HepG2 (cell line): ENCODE results near the gene DDX20. TPM values are rescaled to one million over a fixed set of nuclear protein-coding genes. Genes with fewer than 3 reads are reported as not detected.
A peak's percentile ranks its signal among the peaks of the same experiment; 100 is the strongest.

Experiments used
- AKNA ChIP-seq: sonication (generic); formaldehyde crosslinking; IDR thresholded peaks from 2 replicates; pipeline ENCODE4 v1.4.0; 2020; ENCODE audit warnings: missing genetic modification reagents, borderline replicate concordance
- CENPBD1 ChIP-seq: sonication (generic); formaldehyde crosslinking; IDR thresholded peaks from 2 replicates; pipeline ENCODE4 v1.8.0; 2022; ENCODE audit warnings: missing genetic modification reagents, low read depth, mild to moderate bottlenecking, borderline replicate concordance
- FLYWCH1 ChIP-seq: sonication (generic); formaldehyde crosslinking; IDR thresholded peaks from 2 replicates; pipeline ENCODE4 v1.8.1; 2023; ENCODE audit warnings: mild to moderate bottlenecking, missing genetic modification reagents
- HHEX ChIP-seq: IDR thresholded peaks from 2 replicates; pipeline ENCODE4 v1.6.1; 2016; ENCODE audit warnings: control low read depth
- IRF2 ChIP-seq: IDR thresholded peaks from 2 replicates; pipeline ENCODE4 v1.6.1; 2018; ENCODE audit warnings: missing genetic modification reagents, missing compliant biosample characterization
- KDM2A ChIP-seq: sonication (generic); formaldehyde crosslinking; IDR thresholded peaks from 2 replicates; pipeline ENCODE4 v1.4.0; 2020; ENCODE audit warnings: low read depth, missing genetic modification reagents, borderline replicate concordance
- MZF1 ChIP-seq: sonication (generic); formaldehyde crosslinking; IDR thresholded peaks from 2 replicates; pipeline ENCODE4 v1.8.1; 2023; ENCODE audit warnings: mild to moderate bottlenecking, missing genetic modification reagents, borderline replicate concordance
- NFRKB ChIP-seq: fragments of 450-650 bp; IDR thresholded peaks from 2 replicates; pipeline ENCODE4 v1.6.1; 2017
- RFX5 ChIP-seq: IDR thresholded peaks from 2 replicates; pipeline ENCODE4 v1.6.1; 2011; ENCODE audit warnings: low read depth, low read length, improper control_type of control experiment
- SAP130 ChIP-seq: IDR thresholded peaks from 2 replicates; pipeline ENCODE4 v1.6.1; 2016; ENCODE audit warnings: low read depth
- TEAD3 ChIP-seq: optimal IDR thresholded peaks from 2 replicates; pipeline ENCODE3; 2016; ENCODE audit warnings: borderline replicate concordance
- ZNF292 ChIP-seq: sonication (generic); formaldehyde crosslinking; IDR thresholded peaks from 2 replicates; pipeline ENCODE4 v1.8.1; 2022; ENCODE audit warnings: mild to moderate bottlenecking, low read depth, missing genetic modification reagents, borderline replicate concordance
- ZNF468 ChIP-seq: sonication (generic); formaldehyde crosslinking; IDR thresholded peaks from 2 replicates; pipeline ENCODE4 v1.8.0; 2022; ENCODE audit warnings: mild to moderate bottlenecking, moderate library complexity, missing genetic modification reagents
- ZNF569 ChIP-seq: sonication (generic); formaldehyde crosslinking; IDR thresholded peaks from 2 replicates; pipeline ENCODE4 v1.5.0; 2020; ENCODE audit warnings: mild to moderate bottlenecking, missing genetic modification reagents, moderate library complexity, borderline replicate concordance
- ZNF672 ChIP-seq: sonication (generic); formaldehyde crosslinking; IDR thresholded peaks from 2 replicates; pipeline ENCODE4 v1.8.1; 2022; ENCODE audit warnings: missing genetic modification reagents
- ZNF749 ChIP-seq: sonication (generic); formaldehyde crosslinking; IDR thresholded peaks from 2 replicates; pipeline ENCODE4 v1.8.0; 2022; ENCODE audit warnings: mild to moderate bottlenecking, missing genetic modification reagents, moderate library complexity, borderline replicate concordance
- ZSCAN20 ChIP-seq: sonication (generic); formaldehyde crosslinking; IDR thresholded peaks from 2 replicates; pipeline ENCODE4 v1.4.0; 2020; ENCODE audit warnings: missing genetic modification reagents, mild to moderate bottlenecking, borderline replicate concordance
- polyA plus RNA-seq, 8 experiments: library from polyadenylated mRNA; depleted of rRNA in 3 of 8; stranded (reverse) in 7 of 8; unstranded in 1 of 8; fragments of >200 nt; fragmentation: Illumina TruSeq in 4 of 8; extraction: Trizol in 4 of 8; gene quantifications; 2 replicates each; pipeline versions ENCODE4 v1.2.1 to v1.2.3, GENCODE V29; 2011 to 2016; ENCODE audit warnings: low read depth in 4 of 8, missing spikeins in 1 of 8, mixed read lengths in 1 of 8; ENCODE audit not compliant: insufficient read depth in 1 of 8
- total RNA-seq, 5 experiments: library from RNA; depleted of rRNA; stranded (reverse); fragments of >200 nt; fragmentation: Illumina TruSeq; extraction: Trizol; gene quantifications; 2 replicates each; pipeline ENCODE4 v1.2.3, GENCODE V29; 2016; ENCODE audit warnings: low read depth in 1 of 5
- TF ChIP-seq, protein P1 (sequence below): sonication (generic); formaldehyde crosslinking; IDR thresholded peaks from 2 replicates; pipeline ENCODE4 v1.4.0; 2020; ENCODE audit warnings: missing genetic modification reagents
- TF ChIP-seq, protein P2 (sequence below): sonication (generic); formaldehyde crosslinking; conservative IDR thresholded peaks from 2 replicates; pipeline ENCODE4 v1.4.0; 2020; ENCODE audit warnings: missing genetic modification reagents
- TF ChIP-seq, protein P3 (sequence below): IDR thresholded peaks from 2 replicates; pipeline ENCODE4 v1.6.1; 2016; ENCODE audit warnings: missing genetic modification reagents, missing compliant biosample characterization

The DDX20 gene
- total and polyA plus RNA-seq, 2 of the 13 experiments (the other 11 are each of a cell fraction or from before 2014, with no cell fraction given), result 4.0 to 14.3 TPM

DNA sequence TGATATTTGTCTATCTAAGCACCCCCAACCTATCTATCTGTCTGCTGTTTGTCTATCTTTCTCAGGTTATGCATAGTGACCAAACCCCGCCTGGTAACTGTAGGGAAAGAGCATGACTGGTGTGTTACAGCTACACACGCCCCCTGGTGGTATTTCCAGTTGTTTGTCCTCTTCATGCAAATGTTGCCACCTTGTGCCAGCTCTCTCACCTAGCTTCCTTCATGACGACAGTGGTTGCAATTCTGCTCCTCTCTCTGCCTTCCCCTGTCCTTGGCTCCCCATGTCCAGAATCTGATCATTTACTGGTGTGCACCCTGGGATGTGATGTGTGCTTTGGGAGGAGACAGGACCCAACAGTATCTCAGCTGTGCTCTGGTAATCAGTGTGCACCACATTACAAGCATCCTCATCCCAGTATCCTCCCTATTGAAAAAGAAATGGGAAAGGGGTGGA is 8.4 kb upstream of the DDX20 start (continued):
- TF ChIP-seq, protein P1, sequence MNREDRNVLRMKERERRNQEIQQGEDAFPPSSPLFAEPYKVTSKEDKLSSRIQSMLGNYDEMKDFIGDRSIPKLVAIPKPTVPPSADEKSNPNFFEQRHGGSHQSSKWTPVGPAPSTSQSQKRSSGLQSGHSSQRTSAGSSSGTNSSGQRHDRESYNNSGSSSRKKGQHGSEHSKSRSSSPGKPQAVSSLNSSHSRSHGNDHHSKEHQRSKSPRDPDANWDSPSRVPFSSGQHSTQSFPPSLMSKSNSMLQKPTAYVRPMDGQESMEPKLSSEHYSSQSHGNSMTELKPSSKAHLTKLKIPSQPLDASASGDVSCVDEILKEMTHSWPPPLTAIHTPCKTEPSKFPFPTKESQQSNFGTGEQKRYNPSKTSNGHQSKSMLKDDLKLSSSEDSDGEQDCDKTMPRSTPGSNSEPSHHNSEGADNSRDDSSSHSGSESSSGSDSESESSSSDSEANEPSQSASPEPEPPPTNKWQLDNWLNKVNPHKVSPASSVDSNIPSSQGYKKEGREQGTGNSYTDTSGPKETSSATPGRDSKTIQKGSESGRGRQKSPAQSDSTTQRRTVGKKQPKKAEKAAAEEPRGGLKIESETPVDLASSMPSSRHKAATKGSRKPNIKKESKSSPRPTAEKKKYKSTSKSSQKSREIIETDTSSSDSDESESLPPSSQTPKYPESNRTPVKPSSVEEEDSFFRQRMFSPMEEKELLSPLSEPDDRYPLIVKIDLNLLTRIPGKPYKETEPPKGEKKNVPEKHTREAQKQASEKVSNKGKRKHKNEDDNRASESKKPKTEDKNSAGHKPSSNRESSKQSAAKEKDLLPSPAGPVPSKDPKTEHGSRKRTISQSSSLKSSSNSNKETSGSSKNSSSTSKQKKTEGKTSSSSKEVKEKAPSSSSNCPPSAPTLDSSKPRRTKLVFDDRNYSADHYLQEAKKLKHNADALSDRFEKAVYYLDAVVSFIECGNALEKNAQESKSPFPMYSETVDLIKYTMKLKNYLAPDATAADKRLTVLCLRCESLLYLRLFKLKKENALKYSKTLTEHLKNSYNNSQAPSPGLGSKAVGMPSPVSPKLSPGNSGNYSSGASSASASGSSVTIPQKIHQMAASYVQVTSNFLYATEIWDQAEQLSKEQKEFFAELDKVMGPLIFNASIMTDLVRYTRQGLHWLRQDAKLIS (CRISPR knock-in tag), result no peak
- no peak for TF ChIP-seq FLYWCH1 (CRISPR knock-in tag)
- TF ChIP-seq ZNF292 (CRISPR knock-in tag), result no peak
- TF ChIP-seq, protein P2, sequence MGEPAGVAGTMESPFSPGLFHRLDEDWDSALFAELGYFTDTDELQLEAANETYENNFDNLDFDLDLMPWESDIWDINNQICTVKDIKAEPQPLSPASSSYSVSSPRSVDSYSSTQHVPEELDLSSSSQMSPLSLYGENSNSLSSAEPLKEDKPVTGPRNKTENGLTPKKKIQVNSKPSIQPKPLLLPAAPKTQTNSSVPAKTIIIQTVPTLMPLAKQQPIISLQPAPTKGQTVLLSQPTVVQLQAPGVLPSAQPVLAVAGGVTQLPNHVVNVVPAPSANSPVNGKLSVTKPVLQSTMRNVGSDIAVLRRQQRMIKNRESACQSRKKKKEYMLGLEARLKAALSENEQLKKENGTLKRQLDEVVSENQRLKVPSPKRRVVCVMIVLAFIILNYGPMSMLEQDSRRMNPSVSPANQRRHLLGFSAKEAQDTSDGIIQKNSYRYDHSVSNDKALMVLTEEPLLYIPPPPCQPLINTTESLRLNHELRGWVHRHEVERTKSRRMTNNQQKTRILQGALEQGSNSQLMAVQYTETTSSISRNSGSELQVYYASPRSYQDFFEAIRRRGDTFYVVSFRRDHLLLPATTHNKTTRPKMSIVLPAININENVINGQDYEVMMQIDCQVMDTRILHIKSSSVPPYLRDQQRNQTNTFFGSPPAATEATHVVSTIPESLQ, result no peak
- no peak for TF ChIP-seq ZSCAN20
- TF ChIP-seq HHEX (CRISPR knock-in tag), result no peak
- TF ChIP-seq ZNF672 (CRISPR knock-in tag), result no peak
- TF ChIP-seq AKNA (CRISPR knock-in tag), result no peak
- TF ChIP-seq RFX5, result no peak
- no peak for TF ChIP-seq ZNF468 (CRISPR knock-in tag)
- no peak for TF ChIP-seq MZF1
- TF ChIP-seq NFRKB, result no peak
- TF ChIP-seq, protein P3, sequence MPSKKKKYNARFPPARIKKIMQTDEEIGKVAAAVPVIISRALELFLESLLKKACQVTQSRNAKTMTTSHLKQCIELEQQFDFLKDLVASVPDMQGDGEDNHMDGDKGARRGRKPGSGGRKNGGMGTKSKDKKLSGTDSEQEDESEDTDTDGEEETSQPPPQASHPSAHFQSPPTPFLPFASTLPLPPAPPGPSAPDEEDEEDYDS (CRISPR knock-in tag), result no peak
- TF ChIP-seq TEAD3 (CRISPR knock-in tag), result peak; percentile 35
- TF ChIP-seq IRF2, result 0 out of 2 replicates have a peak, but pooled peaks have one; percentile 45
- peak; percentile 36; the same call in 1 of the 2 replicates for TF ChIP-seq KDM2A (CRISPR knock-in tag)
- no peak for TF ChIP-seq ZNF749
- TF ChIP-seq ZNF569 (CRISPR knock-in tag), result no peak
- TF ChIP-seq SAP130 (CRISPR knock-in tag), result peak; percentile 28; the same call in 1 of the 2 replicates
- no peak for TF ChIP-seq CENPBD1
